ENCODE measurements around the gene HMGN2. TPM values are rescaled to one million over a fixed set of nuclear protein-coding genes. Genes with fewer than 3 reads are reported as not detected.

The HMGN2 gene
- total and polyA plus RNA-seq, 2 of the 13 experiments (the other 11 are each of a cell fraction or from before 2014, with no cell fraction given): 63.4 to 343 TPM

DNA sequence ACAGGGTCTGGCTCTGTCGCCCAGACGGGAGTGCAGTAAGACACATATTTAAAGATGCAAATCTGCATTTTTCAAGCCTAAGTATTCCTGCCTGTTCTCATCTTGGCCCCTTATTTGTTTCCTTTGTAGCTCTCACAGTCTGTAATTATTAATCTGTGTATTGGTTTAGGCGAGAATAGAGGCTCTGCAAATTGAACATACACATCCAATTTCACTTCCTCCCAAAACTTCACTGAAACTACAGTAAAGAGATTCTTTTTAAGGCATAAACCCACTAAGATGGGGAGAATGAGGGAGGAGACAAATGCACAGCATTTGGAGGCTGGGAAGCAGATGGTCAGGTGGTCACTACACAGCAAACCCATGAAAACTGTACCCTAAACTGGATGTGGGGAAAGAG lies 21.0 kb downstream of the HMGN2 start:
- POLR2A ChIA-PET: no interaction called here
- no peak overlapping the region for H3K27ac ChIP-seq (ENCODE audit: extremely low read length, insufficient read depth, low read length)
- no TSS peak for BruUV-seq (replicated peaks)
- H3K4me3 ChIP-seq (replicated peaks in 1 of 3; ENCODE audit: insufficient read depth in 1 of 3, low read depth in 2 of 3, low read length in 3 of 3): no peak overlapping the region
- TF ChIP-seq ZNF17 (CRISPR knock-in tag; IDR thresholded peaks at IDR 0.05): no peak
- TF ChIP-seq ZNF44 (CRISPR knock-in tag; IDR thresholded peaks at IDR 0.05): no peak
- TF ChIP-seq MIXL1 (CRISPR knock-in tag; IDR thresholded peaks at IDR 0.05): no peak
- TF ChIP-seq KDM4B (CRISPR knock-in tag; IDR thresholded peaks at IDR 0.05): no peak
- TF ChIP-seq DZIP1 (CRISPR knock-in tag; IDR thresholded peaks at IDR 0.05): no peak
- TF ChIP-seq KAT7 (CRISPR knock-in tag; IDR thresholded peaks at IDR 0.05; ENCODE audit: borderline replicate concordance): no peak
- no peak for TF ChIP-seq NONO (IDR thresholded peaks at IDR 0.05)
- TF ChIP-seq NONO (CRISPR knock-in tag; conservative IDR thresholded peaks at IDR 0.05): no peak
- no peak for TF ChIP-seq KLF9 (CRISPR knock-in tag; IDR thresholded peaks at IDR 0.05; ENCODE audit: low read depth)
- TF ChIP-seq DDIT3 (CRISPR knock-in tag; IDR thresholded peaks at IDR 0.05): no peak
- TF ChIP-seq FOXC1 (CRISPR knock-in tag; IDR thresholded peaks at IDR 0.05; ENCODE audit: borderline replicate concordance): no peak
- no peak for TF ChIP-seq ZNF326 (CRISPR knock-in tag; IDR thresholded peaks at IDR 0.05; ENCODE audit: borderline replicate concordance)
- no peak for TF ChIP-seq ZNF33B (CRISPR knock-in tag; IDR thresholded peaks at IDR 0.05)
- no peak for TF ChIP-seq MIER3 (CRISPR knock-in tag; IDR thresholded peaks at IDR 0.05; ENCODE audit: borderline replicate concordance)
- TF ChIP-seq FOXA3 (CRISPR knock-in tag; IDR thresholded peaks at IDR 0.05): no peak
- no peak for TF ChIP-seq ZNF781 (CRISPR knock-in tag; IDR thresholded peaks at IDR 0.05; ENCODE audit: borderline replicate concordance, not compliant biosample characterization)
- no peak for TF ChIP-seq THYN1 (CRISPR knock-in tag; IDR thresholded peaks at IDR 0.05; ENCODE audit: borderline replicate concordance, low read depth)
- no peak for TF ChIP-seq MAX (IDR thresholded peaks at IDR 0.05)
- no peak for TF ChIP-seq EP300 (IDR thresholded peaks at IDR 0.05; ENCODE audit: low read depth in 2 of 2, low read length in 2 of 2)
- TF ChIP-seq EP300 (CRISPR knock-in tag; IDR thresholded peaks at IDR 0.05; ENCODE audit: borderline replicate concordance): no peak
- no peak overlapping the region for H2AFZ ChIP-seq (ENCODE audit: low read length)
- H3K79me2 ChIP-seq (ENCODE audit: insufficient read depth, low read length): no peaks in the 10 kb centered on the region
- no peak for DNase-seq (ENCODE audit: low spot score)
- H3K36me3 ChIP-seq (replicated peaks in 1 of 2; ENCODE audit: control insufficient read depth in 1 of 2, insufficient read depth in 2 of 2, low read length in 2 of 2): no peaks in the 10 kb centered on the region
- CTCF ChIA-PET (ENCODE audit: low intra/inter-chr PET ratio, low total read pairs): no interaction called here
- no peak for ATAC-seq
- intact Hi-C loops (cut with micrococcal nuclease; ENCODE audit: unreplicated experiment) (no loop called here), in situ Hi-C loops (cut with HindIII; ENCODE audit: extremely low pct_ligation_motif_present, low pct_unique_long_range_greater_than_20kb) (no loop called here)
- H3K9me3 ChIP-seq (ENCODE audit: low read length): no peaks in the 10 kb centered on the region
- 41% methylated on average over 3 of the region's 3 CpGs for WGBS (ENCODE audit: low lambda C conversion rate)
- FAIRE-seq: no peak
- no peak overlapping the region for H3K9ac ChIP-seq (ENCODE audit: insufficient read depth, low read depth, low read length)
- no peaks in the 10 kb centered on the region for H4K20me1 ChIP-seq (ENCODE audit: insufficient read depth, low read length)
- H3K27me3 ChIP-seq (ENCODE audit: control insufficient read depth in 1 of 2, insufficient read depth in 2 of 2, low read length in 2 of 2): no peaks in the 10 kb centered on the region; a peak in 2 of 5 replicates
- H3K4me2 ChIP-seq (ENCODE audit: low read depth, low read length): no peak overlapping the region
- H3K4me1 ChIP-seq (ENCODE audit: insufficient read depth, low read length): peaks cover 12% of the 10 kb centered on the region; the same call in 1 of the 2 replicates

All from HepG2 (cell line).